ENCODE measurements around the gene SCN1B.

Gene SCN1B

GRCh38 chr19:35008891-35009341 lies 21.4 kb upstream of the SCN1B start:
- TF ChIP-seq CTCF (IDR thresholded peaks at IDR 0.05; ENCODE audit: low read length, missing control alignments), result no peak
- no peak overlapping the region for H3K4me3 ChIP-seq (replicated peaks; ENCODE audit: low read depth, low read length)
- no peak for DNase-seq (ENCODE audit: low read depth)

- no peak for DNase-seq (ENCODE audit: low read depth)
- H3K4me3 ChIP-seq (replicated peaks; ENCODE audit: low read depth, low read length), result no peak overlapping the region
- TF ChIP-seq CTCF (IDR thresholded peaks at IDR 0.05; ENCODE audit: low read length, missing control alignments), result no peak
These were observed 20.6 kb upstream of the SCN1B start for GRCh38 chr19:35009424-35010415.

GRCh38 chr19:35011091-35011689 lies 19.1 kb upstream of the SCN1B start:
- TF ChIP-seq CTCF (IDR thresholded peaks at IDR 0.05; ENCODE audit: low read length, missing control alignments), result no peak
- H3K4me3 ChIP-seq (replicated peaks; ENCODE audit: low read depth, low read length), result no peak overlapping the region
- DNase-seq (ENCODE audit: low read depth), result no peak

- no peak for TF ChIP-seq CTCF (IDR thresholded peaks at IDR 0.05; ENCODE audit: low read length, missing control alignments)
- H3K4me3 ChIP-seq (replicated peaks; ENCODE audit: low read depth, low read length), result no peak overlapping the region
- no peak for DNase-seq (ENCODE audit: low read depth)
These were observed 18.3 kb upstream of the SCN1B start for GRCh38 chr19:35011737-35012682.

- peak; percentile 94 for TF ChIP-seq CTCF (IDR thresholded peaks at IDR 0.05; ENCODE audit: low read length, missing control alignments)
- H3K4me3 ChIP-seq (replicated peaks; ENCODE audit: low read depth, low read length), result no peak overlapping the region
- DNase-seq (ENCODE audit: low read depth), result peak; percentile 79
These were observed 17.0 kb upstream of the SCN1B start for GRCh38 chr19:35013041-35013819.
